ENCODE data around the gene SPSB1.
A peak's percentile ranks its signal among the peaks of the same experiment; 100 is the strongest.

The SPSB1 gene

DNA sequence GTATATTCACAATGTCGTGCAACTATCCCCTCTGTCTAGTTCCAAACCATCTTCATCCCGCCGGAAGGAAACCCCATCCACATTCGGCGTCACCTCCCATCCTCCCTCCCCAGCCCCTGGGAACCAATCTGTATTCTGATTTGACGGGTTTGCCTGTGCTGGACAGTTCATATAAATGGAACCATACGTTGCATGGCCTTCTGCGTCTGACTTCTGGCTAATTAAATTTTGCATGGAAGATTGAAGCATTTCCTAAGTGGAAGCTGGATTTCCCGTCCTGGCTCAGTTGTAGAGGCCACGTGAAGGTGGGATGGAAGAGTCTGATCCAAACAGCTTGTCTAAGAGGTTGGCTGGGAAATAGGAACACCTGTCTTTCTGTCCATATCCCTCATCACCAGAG lies 14.6 kb downstream of the SPSB1 start:
- Histone ChIP-seq H3K4me3 (ENCODE audit: low read depth in 1 of 2, low read length in 2 of 2) (no peak overlapping the region), H3K27me3 (ENCODE audit: low read depth, low read length) (no peaks in the 10 kb centered on the region), H3K36me3 (ENCODE audit: control insufficient read depth in 1 of 2, insufficient read depth in 2 of 2, low read length in 2 of 2) (no peaks in the 10 kb centered on the region), H3K9me3 (ENCODE audit: control insufficient read depth in 1 of 2, low read length in 2 of 2) (no peaks in the 10 kb centered on the region), H3K4me1 (ENCODE audit: control insufficient read depth in 1 of 2, insufficient read depth in 2 of 2, low read length in 2 of 2) (peaks cover 16 to 74% of the 10 kb centered on the region in 2 donors), H3K27ac (ENCODE audit: low read length) (no peak overlapping the region)

DNA sequence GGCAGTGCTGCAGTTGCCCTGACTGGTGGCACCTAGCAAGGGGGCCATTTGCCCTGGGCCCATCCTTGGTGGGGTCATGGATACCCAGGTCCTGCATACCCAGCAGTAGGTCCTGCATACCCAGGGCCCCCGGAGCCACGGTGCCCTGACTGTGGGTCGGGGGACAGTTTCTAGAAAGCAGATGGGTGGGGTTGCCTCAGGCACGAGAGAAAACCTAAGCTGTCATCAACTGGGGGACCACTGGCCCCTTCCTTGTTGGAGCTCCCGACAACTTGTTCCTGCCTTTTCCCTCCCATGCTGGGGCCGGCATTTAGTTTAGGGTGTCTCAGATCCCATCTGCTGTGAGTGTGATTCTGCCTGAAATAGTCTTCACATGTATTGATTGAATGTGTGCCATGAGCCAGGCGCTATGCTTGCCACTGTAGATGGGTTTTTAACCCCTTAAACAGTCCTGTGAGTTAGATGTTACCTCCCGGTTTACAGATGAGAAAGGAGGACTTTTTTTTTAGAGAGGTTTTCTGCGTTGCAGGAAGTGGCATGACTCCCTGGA lies 15.6 kb downstream of the SPSB1 start:
- Histone ChIP-seq H3K36me3 (ENCODE audit: control insufficient read depth in 1 of 2, insufficient read depth in 2 of 2, low read length in 2 of 2) (no peaks in the 10 kb centered on the region), H3K4me3 (ENCODE audit: low read depth in 1 of 2, low read length in 2 of 2) (no peak overlapping the region), H3K9me3 (ENCODE audit: control insufficient read depth in 1 of 2, low read length in 2 of 2) (no peaks in the 10 kb centered on the region), H3K27me3 (ENCODE audit: low read depth, low read length) (no peaks in the 10 kb centered on the region), H3K4me1 (ENCODE audit: control insufficient read depth in 1 of 2, insufficient read depth in 2 of 2, low read length in 2 of 2) (peaks cover 5 to 75% of the 10 kb centered on the region in 2 donors), H3K27ac (ENCODE audit: low read length) (no peak overlapping the region)

DNA sequence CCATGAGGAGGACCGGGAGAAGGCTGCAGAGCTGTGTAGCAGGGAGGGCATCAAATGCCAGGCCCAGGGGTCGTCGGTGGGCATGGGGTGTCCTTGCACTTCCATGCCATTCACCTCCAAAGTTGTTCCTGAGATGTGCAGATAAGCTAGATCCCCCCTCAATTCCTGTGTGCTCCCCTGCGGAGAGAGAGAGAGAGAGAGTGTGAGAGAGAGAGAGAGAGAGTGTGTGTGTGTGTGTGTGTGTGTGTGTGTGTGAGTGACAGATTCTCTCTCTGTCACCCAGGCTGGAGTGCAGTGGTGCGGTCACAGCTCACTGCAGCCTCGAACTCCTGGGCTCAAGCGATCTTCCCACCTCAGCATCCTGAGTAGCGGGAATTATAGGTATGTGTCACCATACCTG lies 16.4 kb downstream of the SPSB1 start:
- no peaks in the 10 kb centered on the region for H3K27me3 ChIP-seq (ENCODE audit: low read depth, low read length)
- H3K36me3 ChIP-seq (ENCODE audit: control insufficient read depth in 1 of 2, insufficient read depth in 2 of 2, low read length in 2 of 2): no peaks in the 10 kb centered on the region
- no peak overlapping the region for H3K4me3 ChIP-seq (ENCODE audit: low read depth in 1 of 2, low read length in 2 of 2)
- no peaks in the 10 kb centered on the region for H3K9me3 ChIP-seq (ENCODE audit: control insufficient read depth in 1 of 2, low read length in 2 of 2)
- H3K27ac ChIP-seq (ENCODE audit: low read length): no peak overlapping the region
- peaks cover 0 to 73% of the 10 kb centered on the region in 2 donors for H3K4me1 ChIP-seq (ENCODE audit: control insufficient read depth in 1 of 2, insufficient read depth in 2 of 2, low read length in 2 of 2)

DNA sequence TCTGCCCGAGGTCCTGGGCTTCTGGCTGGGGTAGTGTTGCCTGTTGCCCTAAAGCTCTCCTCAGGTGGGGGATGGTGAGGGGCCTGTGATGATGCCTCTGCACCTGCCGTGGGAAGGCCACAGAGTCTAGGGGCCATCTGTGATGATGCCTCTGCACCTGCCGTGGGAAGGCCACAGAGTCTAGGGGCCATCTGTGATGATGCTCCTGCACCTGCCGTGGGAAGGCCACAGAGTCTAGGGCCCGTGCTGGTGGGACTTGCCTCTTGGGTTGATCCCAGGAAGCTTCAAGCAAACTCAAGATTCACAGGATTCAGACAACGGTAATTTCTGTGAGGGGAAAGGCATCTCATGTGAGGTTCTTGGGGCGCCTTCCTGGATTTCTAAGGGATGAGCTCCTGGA lies 17.3 kb downstream of the SPSB1 start:
- no peak overlapping the region for H3K4me3 ChIP-seq (ENCODE audit: low read depth in 1 of 2, low read length in 2 of 2)
- no peaks in the 10 kb centered on the region for H3K9me3 ChIP-seq (ENCODE audit: control insufficient read depth in 1 of 2, low read length in 2 of 2)
- H3K27me3 ChIP-seq (ENCODE audit: low read depth, low read length): no peaks in the 10 kb centered on the region
- H3K27ac ChIP-seq (ENCODE audit: low read length): no peak overlapping the region
- H3K36me3 ChIP-seq (ENCODE audit: control insufficient read depth in 1 of 2, insufficient read depth in 2 of 2, low read length in 2 of 2): no peaks in the 10 kb centered on the region
- peaks cover 0 to 68% of the 10 kb centered on the region in 2 donors for H3K4me1 ChIP-seq (ENCODE audit: control insufficient read depth in 1 of 2, insufficient read depth in 2 of 2, low read length in 2 of 2)

DNA sequence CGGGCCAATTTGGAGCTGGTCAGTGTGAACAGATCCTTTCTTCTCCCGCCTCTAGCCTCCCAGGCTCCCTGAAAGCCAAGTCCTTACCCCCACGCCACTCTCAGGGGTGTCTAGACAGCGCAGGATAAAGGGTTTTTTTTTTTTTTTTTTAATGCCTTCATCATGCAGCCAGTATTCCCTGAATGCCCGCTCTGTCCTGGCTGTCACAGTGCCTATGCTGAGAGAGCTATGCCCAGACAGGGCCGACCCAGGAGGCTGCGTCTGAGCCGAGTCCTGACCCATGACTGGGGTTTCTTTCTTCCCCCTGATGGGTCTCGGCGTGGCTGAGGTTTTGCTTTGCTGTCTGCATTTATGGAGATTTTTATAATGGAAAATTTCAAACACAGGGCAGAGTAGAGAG lies 18.3 kb downstream of the SPSB1 start:
- no peaks in the 10 kb centered on the region for H3K27me3 ChIP-seq (ENCODE audit: low read depth, low read length)
- H3K36me3 ChIP-seq (ENCODE audit: control insufficient read depth in 1 of 2, insufficient read depth in 2 of 2, low read length in 2 of 2): no peaks in the 10 kb centered on the region
- no peak overlapping the region for H3K27ac ChIP-seq (ENCODE audit: low read length)
- peaks cover 0 to 65% of the 10 kb centered on the region in 2 donors for H3K4me1 ChIP-seq (ENCODE audit: control insufficient read depth in 1 of 2, insufficient read depth in 2 of 2, low read length in 2 of 2)
- no peaks in the 10 kb centered on the region for H3K9me3 ChIP-seq (ENCODE audit: control insufficient read depth in 1 of 2, low read length in 2 of 2)
- no peak overlapping the region for H3K4me3 ChIP-seq (ENCODE audit: low read depth in 1 of 2, low read length in 2 of 2)

DNA sequence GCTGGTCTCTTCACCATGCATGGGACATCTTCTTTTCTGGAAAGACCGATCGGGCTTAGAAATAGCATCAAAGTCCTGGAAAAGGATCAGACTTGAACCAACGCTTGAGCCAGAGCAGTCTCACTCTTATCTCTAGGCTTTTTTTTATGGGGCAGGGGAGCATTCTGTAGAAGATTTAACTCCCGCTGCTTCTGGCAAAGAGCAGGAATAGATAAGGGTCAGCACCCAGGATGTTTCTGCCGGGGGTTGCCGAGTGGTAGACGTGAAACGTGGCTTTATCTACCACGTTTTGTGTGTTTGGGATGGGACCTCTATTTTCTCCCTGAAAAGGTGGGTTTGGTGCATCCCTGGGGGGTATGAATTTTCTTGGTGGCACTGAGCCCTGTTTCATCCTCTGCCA lies 18.8 kb downstream of the SPSB1 start:
- no peak overlapping the region for H3K4me3 ChIP-seq (ENCODE audit: low read depth in 1 of 2, low read length in 2 of 2)
- no peak overlapping the region for H3K27ac ChIP-seq (ENCODE audit: low read length)
- H3K36me3 ChIP-seq (ENCODE audit: control insufficient read depth in 1 of 2, insufficient read depth in 2 of 2, low read length in 2 of 2): no peaks in the 10 kb centered on the region
- H3K4me1 ChIP-seq (ENCODE audit: control insufficient read depth in 1 of 2, insufficient read depth in 2 of 2, low read length in 2 of 2): peaks cover 0 to 65% of the 10 kb centered on the region in 2 donors
- no peaks in the 10 kb centered on the region for H3K27me3 ChIP-seq (ENCODE audit: low read depth, low read length)
- H3K9me3 ChIP-seq (ENCODE audit: control insufficient read depth in 1 of 2, low read length in 2 of 2): no peaks in the 10 kb centered on the region

DNA sequence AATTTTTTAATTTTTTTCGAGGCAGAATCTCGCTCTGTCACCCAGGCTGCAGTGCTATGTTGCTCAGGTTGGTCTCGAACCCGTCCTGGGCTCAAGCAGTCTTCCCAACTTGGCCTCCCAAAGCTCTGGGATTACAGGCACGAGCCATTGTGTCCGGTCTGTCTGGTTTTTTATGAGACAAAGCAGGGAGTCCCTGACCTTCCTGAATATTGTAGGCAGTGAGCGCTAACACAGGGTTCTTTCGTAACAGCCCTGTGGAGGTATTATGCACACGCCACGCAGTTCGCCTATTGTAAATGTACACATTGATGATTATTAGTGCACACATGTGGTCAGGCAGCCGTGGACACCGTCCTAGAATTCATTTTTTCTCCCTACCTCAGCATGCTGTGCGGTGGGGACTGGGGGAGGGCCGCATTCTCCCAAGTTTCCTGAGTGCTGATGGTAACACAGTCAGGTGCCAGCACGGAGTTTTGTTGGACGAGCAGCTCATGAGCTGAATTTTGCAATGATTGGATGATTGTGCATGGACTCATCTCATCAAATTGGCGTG lies 19.6 kb downstream of the SPSB1 start:
- no peak overlapping the region for H3K27ac ChIP-seq (ENCODE audit: low read length)
- no peaks in the 10 kb centered on the region for H3K9me3 ChIP-seq (ENCODE audit: control insufficient read depth in 1 of 2, low read length in 2 of 2)
- H3K4me1 ChIP-seq (ENCODE audit: control insufficient read depth in 1 of 2, insufficient read depth in 2 of 2, low read length in 2 of 2): peaks cover 0 to 64% of the 10 kb centered on the region in 2 donors
- H3K36me3 ChIP-seq (ENCODE audit: control insufficient read depth in 1 of 2, insufficient read depth in 2 of 2, low read length in 2 of 2): no peaks in the 10 kb centered on the region
- no peaks in the 10 kb centered on the region for H3K27me3 ChIP-seq (ENCODE audit: low read depth, low read length)
- no peak overlapping the region for H3K4me3 ChIP-seq (ENCODE audit: low read depth in 1 of 2, low read length in 2 of 2)

DNA sequence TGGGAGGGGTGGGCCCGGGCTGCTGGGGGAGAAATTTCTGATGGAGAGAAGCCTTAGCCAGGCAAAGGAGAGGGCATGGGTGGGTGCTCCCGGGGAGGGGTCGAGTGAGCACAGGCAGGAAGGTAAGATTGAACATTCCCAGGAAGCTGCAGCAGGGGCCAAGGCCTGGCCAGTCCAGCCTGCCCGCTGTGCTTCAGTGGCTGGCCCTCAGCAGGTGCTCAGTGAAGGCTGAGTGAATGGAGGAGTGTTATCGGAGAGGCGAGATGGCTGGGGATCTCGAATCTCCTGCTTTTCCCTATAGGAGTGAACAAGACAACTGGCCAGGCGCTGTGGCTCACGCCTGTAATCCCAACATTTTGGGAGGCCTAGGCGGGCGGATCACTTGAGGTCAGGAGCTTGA lies 20.9 kb downstream of the SPSB1 start:
- Histone ChIP-seq H3K9me3 (ENCODE audit: control insufficient read depth in 1 of 2, low read length in 2 of 2) (no peaks in the 10 kb centered on the region), H3K36me3 (ENCODE audit: control insufficient read depth in 1 of 2, insufficient read depth in 2 of 2, low read length in 2 of 2) (no peaks in the 10 kb centered on the region), H3K4me1 (ENCODE audit: control insufficient read depth in 1 of 2, insufficient read depth in 2 of 2, low read length in 2 of 2) (peaks cover 3 to 61% of the 10 kb centered on the region in 2 donors), H3K27ac (ENCODE audit: low read length) (no peak overlapping the region), H3K4me3 (ENCODE audit: low read depth in 1 of 2, low read length in 2 of 2) (no peak overlapping the region), H3K27me3 (ENCODE audit: low read depth, low read length) (no peaks in the 10 kb centered on the region)

DNA sequence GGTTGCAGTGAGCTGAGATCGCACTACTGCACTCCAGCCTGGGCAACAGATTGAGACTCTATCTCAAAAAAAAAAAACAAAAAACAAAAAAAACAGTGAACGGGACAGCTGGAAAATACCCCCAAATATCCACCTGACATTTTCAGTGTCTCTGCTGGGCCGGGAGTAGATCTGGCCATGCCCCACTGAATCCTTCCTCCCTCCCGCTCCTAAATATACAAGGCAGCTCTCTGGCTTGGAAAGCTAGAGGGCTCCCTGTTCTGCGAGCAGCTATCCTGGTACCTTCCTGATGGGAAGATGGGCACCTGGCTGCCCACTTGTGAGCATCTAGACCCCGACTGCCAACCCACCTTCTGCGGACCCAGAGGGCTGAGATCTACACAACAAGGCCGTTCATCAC lies 21.4 kb downstream of the SPSB1 start:
- H3K4me1 ChIP-seq (ENCODE audit: control insufficient read depth in 1 of 2, insufficient read depth in 2 of 2, low read length in 2 of 2): peaks cover 3 to 60% of the 10 kb centered on the region in 2 donors
- H3K36me3 ChIP-seq (ENCODE audit: control insufficient read depth in 1 of 2, insufficient read depth in 2 of 2, low read length in 2 of 2): no peaks in the 10 kb centered on the region
- no peaks in the 10 kb centered on the region for H3K9me3 ChIP-seq (ENCODE audit: control insufficient read depth in 1 of 2, low read length in 2 of 2)
- no peak overlapping the region for H3K4me3 ChIP-seq (ENCODE audit: low read depth in 1 of 2, low read length in 2 of 2)
- no peak overlapping the region for H3K27ac ChIP-seq (ENCODE audit: low read length)
- H3K27me3 ChIP-seq (ENCODE audit: low read depth, low read length): no peaks in the 10 kb centered on the region

DNA sequence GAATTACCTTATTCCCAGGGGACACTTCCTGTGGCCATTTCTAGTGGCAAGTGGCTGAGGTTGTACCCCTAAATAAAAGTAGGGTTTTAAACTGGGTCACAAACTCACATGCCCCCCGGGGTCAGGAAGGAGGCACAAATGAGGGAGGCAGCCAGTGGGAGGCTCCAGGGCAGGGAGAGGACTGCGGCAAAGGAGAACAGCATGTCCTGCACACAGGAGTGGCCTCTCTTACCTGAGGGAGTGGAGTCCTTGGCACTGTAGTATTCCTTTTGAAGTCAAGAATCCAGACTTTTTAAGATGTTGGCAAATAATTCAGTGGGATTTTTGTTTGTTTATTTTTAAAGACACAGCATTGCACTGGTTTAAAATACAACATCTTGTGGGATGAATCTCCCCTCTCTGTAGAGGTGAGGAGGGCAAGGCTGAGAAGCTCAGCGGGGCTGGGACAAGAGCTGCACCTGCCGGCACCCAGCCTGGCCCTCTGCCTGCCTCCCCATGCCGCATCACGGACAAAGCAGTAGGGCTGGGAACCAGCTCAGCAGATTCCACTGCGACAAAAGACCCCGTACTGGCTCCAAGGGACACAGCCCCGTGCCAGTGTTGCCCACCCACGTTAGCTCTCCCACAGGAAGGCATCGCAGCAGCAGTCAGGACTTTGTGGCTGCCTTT lies 22.2 kb downstream of the SPSB1 start:
- H3K4me3 ChIP-seq (ENCODE audit: low read depth in 1 of 2, low read length in 2 of 2): no peak overlapping the region
- no peaks in the 10 kb centered on the region for H3K9me3 ChIP-seq (ENCODE audit: control insufficient read depth in 1 of 2, low read length in 2 of 2)
- H3K27me3 ChIP-seq (ENCODE audit: low read depth, low read length): no peaks in the 10 kb centered on the region
- peak overlapping the region; percentile 34 for H3K27ac ChIP-seq (ENCODE audit: low read length)
- H3K4me1 ChIP-seq (ENCODE audit: control insufficient read depth in 1 of 2, insufficient read depth in 2 of 2, low read length in 2 of 2): peaks cover 3 to 67% of the 10 kb centered on the region in 2 donors
- H3K36me3 ChIP-seq (ENCODE audit: control insufficient read depth in 1 of 2, insufficient read depth in 2 of 2, low read length in 2 of 2): no peaks in the 10 kb centered on the region

DNA sequence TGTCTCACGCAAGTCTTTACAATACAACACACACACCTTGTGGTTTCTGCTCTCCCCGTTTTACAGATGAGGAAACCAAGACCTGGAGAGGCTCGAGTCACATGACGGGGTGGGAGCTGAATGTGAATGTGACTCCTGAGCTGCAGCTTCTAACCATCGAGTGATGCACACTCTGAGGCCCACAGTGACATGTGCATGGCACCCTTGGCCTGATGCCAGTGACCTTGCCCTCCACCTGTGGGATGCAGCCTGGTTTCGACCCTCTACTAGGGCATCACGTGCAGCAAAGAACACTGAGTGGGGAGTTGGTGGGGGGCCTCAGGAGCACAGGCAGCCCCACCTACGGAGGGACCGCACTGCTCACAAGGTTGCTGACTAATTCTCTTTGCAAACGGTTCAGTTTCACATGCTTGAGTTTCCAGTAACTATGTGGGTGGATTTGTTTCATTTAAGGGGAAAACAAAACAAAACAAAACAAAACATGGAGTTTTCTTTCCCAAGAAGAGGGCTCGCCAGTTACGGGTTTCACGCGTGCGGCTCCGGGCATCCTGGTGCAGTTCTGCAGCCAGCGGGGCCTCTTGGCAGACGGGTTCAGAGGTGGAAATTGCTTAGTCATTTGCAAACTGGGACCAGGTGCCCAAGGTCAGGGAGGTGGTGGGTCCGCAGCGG lies 22.9 kb downstream of the SPSB1 start:
- H3K4me3 ChIP-seq (ENCODE audit: low read depth in 1 of 2, low read length in 2 of 2): no peak overlapping the region
- H3K36me3 ChIP-seq (ENCODE audit: control insufficient read depth in 1 of 2, insufficient read depth in 2 of 2, low read length in 2 of 2): no peaks in the 10 kb centered on the region
- no peaks in the 10 kb centered on the region for H3K27me3 ChIP-seq (ENCODE audit: low read depth, low read length)
- H3K27ac ChIP-seq (ENCODE audit: low read length): peak overlapping the region; percentile 34
- H3K4me1 ChIP-seq (ENCODE audit: control insufficient read depth in 1 of 2, insufficient read depth in 2 of 2, low read length in 2 of 2): peaks cover 8 to 74% of the 10 kb centered on the region in 2 donors
- no peaks in the 10 kb centered on the region for H3K9me3 ChIP-seq (ENCODE audit: control insufficient read depth in 1 of 2, low read length in 2 of 2)

Measured in muscle layer of duodenum (tissue), 2 donors.